Omental fat pad (tissue), 4 donors: ENCODE measurements around the gene CMC2. TPM values are rescaled to one million over a fixed set of nuclear protein-coding genes. Genes with fewer than 3 reads are reported as not detected.

Experiments
- ATAC-seq: fragments of 150-250 bp; one replicate; pipeline ENCODE4 v1.9.1; 2016; ENCODE audit warnings: mild to moderate bottlenecking, moderate library complexity; ENCODE audit not compliant: low FRiP score
- DNase-seq: peaks from one replicate; pipeline ENCODE4 v3.0.0-alpha.2; 2019; ENCODE audit warnings: low spot score
- total RNA-seq, 4 donors: library from RNA; depleted of rRNA; stranded (reverse); fragments of >200 nt; gene quantifications; one replicate each; pipeline ENCODE4 v1.1.0, GENCODE V29; 2016
- TF ChIP-seq, protein P1 (sequence below), 3 donors: fragments of 450-650 bp; IDR thresholded peaks; one replicate each; pipeline ENCODE4 v1.5.1; 2016 to 2017; ENCODE audit warnings: antibody characterized with exemption in 3 of 3, mild to moderate bottlenecking in 3 of 3, moderate library complexity in 2 of 3

The CMC2 gene
- total RNA-seq, 4 donors from 2014 or later, result 32.9 to 43.5 (median 34.0) TPM

DNA sequence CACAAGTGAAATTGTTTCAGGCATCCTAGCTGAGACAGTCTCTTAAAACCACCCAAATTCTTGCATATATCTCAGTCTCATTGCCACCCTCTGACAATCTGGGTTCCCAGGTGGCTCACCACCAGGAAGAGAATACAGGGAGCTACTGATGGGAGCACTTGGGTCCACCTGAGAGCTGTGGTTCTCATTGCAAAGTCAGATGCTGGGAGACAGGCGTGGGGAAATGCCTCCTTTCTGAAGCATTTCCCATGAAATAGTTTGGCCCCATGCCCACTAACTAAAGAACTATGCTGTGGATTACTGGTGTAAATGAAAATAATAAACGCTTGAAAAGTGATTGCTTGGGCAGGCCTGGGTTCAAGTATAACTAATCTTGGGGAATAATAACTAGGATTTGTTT lies 70.3 kb downstream of the CMC2 start:
- TF ChIP-seq, protein P1, sequence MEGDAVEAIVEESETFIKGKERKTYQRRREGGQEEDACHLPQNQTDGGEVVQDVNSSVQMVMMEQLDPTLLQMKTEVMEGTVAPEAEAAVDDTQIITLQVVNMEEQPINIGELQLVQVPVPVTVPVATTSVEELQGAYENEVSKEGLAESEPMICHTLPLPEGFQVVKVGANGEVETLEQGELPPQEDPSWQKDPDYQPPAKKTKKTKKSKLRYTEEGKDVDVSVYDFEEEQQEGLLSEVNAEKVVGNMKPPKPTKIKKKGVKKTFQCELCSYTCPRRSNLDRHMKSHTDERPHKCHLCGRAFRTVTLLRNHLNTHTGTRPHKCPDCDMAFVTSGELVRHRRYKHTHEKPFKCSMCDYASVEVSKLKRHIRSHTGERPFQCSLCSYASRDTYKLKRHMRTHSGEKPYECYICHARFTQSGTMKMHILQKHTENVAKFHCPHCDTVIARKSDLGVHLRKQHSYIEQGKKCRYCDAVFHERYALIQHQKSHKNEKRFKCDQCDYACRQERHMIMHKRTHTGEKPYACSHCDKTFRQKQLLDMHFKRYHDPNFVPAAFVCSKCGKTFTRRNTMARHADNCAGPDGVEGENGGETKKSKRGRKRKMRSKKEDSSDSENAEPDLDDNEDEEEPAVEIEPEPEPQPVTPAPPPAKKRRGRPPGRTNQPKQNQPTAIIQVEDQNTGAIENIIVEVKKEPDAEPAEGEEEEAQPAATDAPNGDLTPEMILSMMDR (IDR thresholded peaks at IDR 0.05), result no peak
- DNase-seq, result no peak
- no peak for ATAC-seq

DNA sequence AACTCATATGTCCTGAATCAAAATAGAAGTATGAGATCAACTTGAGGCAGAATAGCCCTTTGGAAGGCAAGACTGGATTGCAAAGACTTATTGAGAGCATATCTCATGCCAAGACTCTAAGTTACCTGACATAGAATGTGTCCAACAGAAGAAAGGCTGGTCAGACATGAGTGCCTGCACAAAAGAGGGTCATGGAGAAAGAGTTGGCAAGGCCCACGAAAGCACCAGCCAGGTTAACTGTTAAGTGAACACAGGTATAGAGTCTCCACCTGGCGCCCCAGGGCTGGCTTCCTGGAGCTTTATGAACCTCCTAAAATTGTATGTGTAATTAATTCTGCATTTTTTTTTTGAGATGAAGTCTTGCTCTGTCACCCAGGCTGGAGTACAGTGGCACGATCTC lies 71.0 kb downstream of the CMC2 start:
- ATAC-seq (no peak), DNase-seq (no peak)
- TF ChIP-seq, protein P1 (IDR thresholded peaks at IDR 0.05), result no peak

DNA sequence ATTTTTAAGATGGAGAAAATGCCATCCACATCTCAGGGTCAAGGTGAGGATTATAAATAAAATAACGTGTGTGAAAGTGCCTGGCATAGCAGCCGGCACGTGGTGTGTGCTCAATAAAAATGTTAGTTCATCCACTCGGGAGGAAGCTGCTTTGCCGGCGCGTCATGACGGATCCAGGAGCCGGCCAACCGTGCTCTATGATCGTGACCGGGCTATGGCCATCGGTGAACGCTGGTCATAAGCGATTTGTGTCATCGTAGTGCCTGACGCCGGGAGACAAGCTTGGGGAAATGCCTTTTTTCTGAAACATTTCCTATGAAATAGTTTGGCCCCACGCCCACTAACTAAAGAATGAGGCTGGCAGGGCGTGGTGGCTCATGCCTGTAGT lies 74.0 kb downstream of the CMC2 start:
- TF ChIP-seq, protein P1 (IDR thresholded peaks at IDR 0.05), result no peak
- ATAC-seq (peak; percentile 68), DNase-seq (peak; percentile 29)

GRCh38 chr16:80931801-80932707 lies 74.6 kb downstream of the CMC2 start:
- no peak for DNase-seq
- ATAC-seq, result peak; percentile 75
- TF ChIP-seq, protein P1 (IDR thresholded peaks at IDR 0.05), result no peak

GRCh38 chr16:80924372-80924978 lies 82.2 kb downstream of the CMC2 start:
- ATAC-seq, result no peak

DNA sequence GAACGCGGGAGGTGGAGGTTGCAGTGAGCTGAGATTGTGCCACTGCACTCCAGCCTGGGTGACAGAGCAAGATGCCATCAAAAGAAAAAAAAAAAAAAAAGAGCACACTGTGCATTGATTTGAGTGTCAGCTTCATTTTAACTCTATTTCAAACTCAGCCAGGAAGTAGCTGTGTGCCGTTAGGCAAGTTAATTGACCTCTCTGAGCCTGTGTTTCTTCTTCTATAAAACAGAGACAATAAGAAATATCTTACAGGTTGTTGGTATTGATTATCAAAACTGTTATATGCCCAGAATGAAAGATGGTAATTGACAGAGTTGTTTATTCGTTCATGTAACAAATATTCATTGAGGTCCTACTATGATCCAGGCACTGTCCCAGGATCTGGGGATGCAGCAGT lies 83.3 kb downstream of the CMC2 start:
- ATAC-seq (no peak), DNase-seq (no peak)
- TF ChIP-seq, protein P1 (IDR thresholded peaks at IDR 0.05), result no peak

More at GRCh38 chr16:80924372-80924978, 82.2 kb downstream of the CMC2 start:
- peak; percentile 37 for DNase-seq
- TF ChIP-seq, protein P1 (IDR thresholded peaks at IDR 0.05), result no peak

Other genes with a start within 250 kb of the CMC2 start
- 1 to 10 TPM; 5.9 to 8.8 (median 6.6) TPM for gene CDYL2, start 202.3 kb downstream of the CMC2 start, total RNA-seq
- 10 to 100 TPM in 1 of 4 donors, 1 to 10 TPM in 3; 4.5 to 12.0 (median 8.4) TPM for gene CENPN, start 329 bp upstream of the CMC2 start, total RNA-seq
- 10 to 100 TPM; 34.5 to 45.6 (median 37.5) TPM for gene ATMIN, start 29.0 kb upstream of the CMC2 start, total RNA-seq
- gene C16orf46, start 70.4 kb upstream of the CMC2 start, total RNA-seq, result 1 to 10 TPM in 1 of 4 donors, not detected in 3; 1.2 TPM
- 10 to 100 TPM; 19.2 to 39.7 (median 21.0) TPM for gene GCSH, start 89.5 kb upstream of the CMC2 start, total RNA-seq
- gene BCO1, start 231.8 kb upstream of the CMC2 start, total RNA-seq, result under 1 TPM in 2 of 4 donors, not detected in 2; 0.28 to 0.36 TPM